Smooth muscle cell (in vitro differentiated cells): ENCODE measurements around the gene GPAM. TPM values are rescaled to one million over a fixed set of nuclear protein-coding genes. Genes with fewer than 3 reads are reported as not detected.

Experiments used
- DNase-seq: peaks from one replicate; lab custom pipeline; 2025; ENCODE audit not compliant: unreplicated experiment; lab: John Stamatoyannopoulos, UW
- H2AFZ ChIP-seq: fragments of 200-600 bp; sonication (generic); 2 replicates; pipeline ENCODE4 v1.6.0; 2016; ENCODE audit warnings: antibody characterized with exemption, low read depth, mild to moderate bottlenecking
- H3F3A ChIP-seq: fragments of 200-600 bp; sonication (generic); 2 replicates; pipeline ENCODE4 v1.6.0; 2017; ENCODE audit warnings: antibody characterized with exemption, low read depth
- H3K27ac ChIP-seq: fragments of 200-600 bp; sonication (generic); 2 replicates; pipeline ENCODE4 v1.5.1; 2016; ENCODE audit warnings: low read depth, mild to moderate bottlenecking
- H3K27me3 ChIP-seq: fragments of 200-600 bp; sonication (generic); 2 replicates; pipeline ENCODE4 v1.6.1; 2016; ENCODE audit warnings: low read depth, mild to moderate bottlenecking
- H3K36me3 ChIP-seq: fragments of 200-600 bp; sonication (generic); 2 replicates; pipeline ENCODE4 v1.5.1; 2016; ENCODE audit warnings: low read depth
- H3K4me1 ChIP-seq: fragments of 200-600 bp; sonication (generic); 2 replicates; pipeline ENCODE4 v1.5.1; 2016; ENCODE audit warnings: low read depth
- H3K4me2 ChIP-seq: fragments of 200-600 bp; sonication (generic); 2 replicates; pipeline ENCODE4 v1.6.0; 2016; ENCODE audit warnings: mild to moderate bottlenecking
- H3K4me3 ChIP-seq: fragments of 200-600 bp; sonication (generic); 2 replicates; pipeline ENCODE4 v1.5.1; 2016; ENCODE audit warnings: mild to moderate bottlenecking
- H3K79me2 ChIP-seq: fragments of 200-600 bp; sonication (generic); 2 replicates; pipeline ENCODE4 v1.6.0; 2016; ENCODE audit warnings: low read depth, mild to moderate bottlenecking
- H3K9ac ChIP-seq: fragments of 200-600 bp; sonication (generic); 2 replicates; pipeline ENCODE4 v1.6.0; 2016; ENCODE audit warnings: low read depth
- H3K9me3 ChIP-seq: fragments of 200-600 bp; sonication (generic); replicated peaks from 2 replicates; pipeline ENCODE4 v1.5.1; 2016; ENCODE audit warnings: low read depth
- H4K20me1 ChIP-seq: fragments of 200-600 bp; sonication (generic); 2 replicates; pipeline ENCODE4 v1.6.0; 2016; ENCODE audit warnings: low read depth
- whole genome bisulfite sequencing: methylation state at CpG from one replicate; pipeline ENCODE4 v1.1.7; 2016; ENCODE audit warnings: low lambda C conversion rate; 5-methylcytosine and 5-hydroxymethylcytosine counted together
- polyA plus RNA-seq: library from polyadenylated mRNA; unstranded; fragments of >200 nt; fragmentation: Nextera tagmentation; extraction: Ambion mirVana; gene quantifications from 2 replicates; pipeline ENCODE4 v1.2.1, GENCODE V29; 2016
- total RNA-seq: library from RNA; depleted of rRNA; stranded (reverse); fragments of >200 nt; gene quantifications from 2 replicates; pipeline ENCODE4 v1.2.3, GENCODE V29; 2014
- TF ChIP-seq, protein P1 (sequence below): fragments of 200-600 bp; sonication (generic); IDR thresholded peaks from 2 replicates; pipeline ENCODE4 v1.5.1; 2017; ENCODE audit warnings: borderline replicate concordance, mild to moderate bottlenecking, antibody characterized with exemption; ENCODE audit not compliant: insufficient read depth, poor library complexity, severe bottlenecking

GPAM gene
- total and polyA plus RNA-seq, 2 experiments from 2014 or later = 5.1 to 11.7 TPM

- H3K36me3 ChIP-seq = no peaks in the 10 kb centered on the region
- TF ChIP-seq, protein P1, sequence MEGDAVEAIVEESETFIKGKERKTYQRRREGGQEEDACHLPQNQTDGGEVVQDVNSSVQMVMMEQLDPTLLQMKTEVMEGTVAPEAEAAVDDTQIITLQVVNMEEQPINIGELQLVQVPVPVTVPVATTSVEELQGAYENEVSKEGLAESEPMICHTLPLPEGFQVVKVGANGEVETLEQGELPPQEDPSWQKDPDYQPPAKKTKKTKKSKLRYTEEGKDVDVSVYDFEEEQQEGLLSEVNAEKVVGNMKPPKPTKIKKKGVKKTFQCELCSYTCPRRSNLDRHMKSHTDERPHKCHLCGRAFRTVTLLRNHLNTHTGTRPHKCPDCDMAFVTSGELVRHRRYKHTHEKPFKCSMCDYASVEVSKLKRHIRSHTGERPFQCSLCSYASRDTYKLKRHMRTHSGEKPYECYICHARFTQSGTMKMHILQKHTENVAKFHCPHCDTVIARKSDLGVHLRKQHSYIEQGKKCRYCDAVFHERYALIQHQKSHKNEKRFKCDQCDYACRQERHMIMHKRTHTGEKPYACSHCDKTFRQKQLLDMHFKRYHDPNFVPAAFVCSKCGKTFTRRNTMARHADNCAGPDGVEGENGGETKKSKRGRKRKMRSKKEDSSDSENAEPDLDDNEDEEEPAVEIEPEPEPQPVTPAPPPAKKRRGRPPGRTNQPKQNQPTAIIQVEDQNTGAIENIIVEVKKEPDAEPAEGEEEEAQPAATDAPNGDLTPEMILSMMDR = no peak
- no peaks in the 10 kb centered on the region for H3K27me3 ChIP-seq
- 94% methylated on average over 3 of the region's 3 CpGs for WGBS
- no peaks in the 10 kb centered on the region for H3K9me3 ChIP-seq
- no peaks in the 10 kb centered on the region for H4K20me1 ChIP-seq
- no peak for DNase-seq
- H2AFZ ChIP-seq = no peak overlapping the region
- no peak overlapping the region for H3K27ac ChIP-seq
- no peaks in the 10 kb centered on the region for H3F3A ChIP-seq
- no peak overlapping the region for H3K4me3 ChIP-seq
- no peaks in the 10 kb centered on the region for H3K4me1 ChIP-seq
- no peak overlapping the region for H3K9ac ChIP-seq
- H3K79me2 ChIP-seq = no peaks in the 10 kb centered on the region
- H3K4me2 ChIP-seq = no peak overlapping the region
Measured at GRCh38 chr10:112224933-112225529, 41.5 kb upstream of the GPAM start.

- no peak for DNase-seq
- Histone ChIP-seq H3K4me2 (no peak overlapping the region), H3F3A (no peaks in the 10 kb centered on the region), H3K27ac (no peak overlapping the region), H2AFZ (no peak overlapping the region), H3K9me3 (no peaks in the 10 kb centered on the region), H3K9ac (no peak overlapping the region), H3K4me1 (no peaks in the 10 kb centered on the region), H3K36me3 (no peaks in the 10 kb centered on the region), H3K4me3 (no peak overlapping the region), H3K27me3 (no peaks in the 10 kb centered on the region), H4K20me1 (no peaks in the 10 kb centered on the region), H3K79me2 (no peaks in the 10 kb centered on the region)
- 54% methylated on average over 2 of the region's 2 CpGs for WGBS
- TF ChIP-seq, protein P1 = no peak
Measured at GRCh38 chr10:112223725-112224124, 40.2 kb upstream of the GPAM start.

GRCh38 chr10:112222799-112223198 lies 39.2 kb upstream of the GPAM start:
- Histone ChIP-seq H4K20me1 (no peaks in the 10 kb centered on the region), H3K36me3 (no peaks in the 10 kb centered on the region), H3F3A (no peaks in the 10 kb centered on the region), H3K9me3 (no peaks in the 10 kb centered on the region), H3K4me3 (no peak overlapping the region), H3K27me3 (no peaks in the 10 kb centered on the region), H3K4me1 (no peaks in the 10 kb centered on the region), H3K4me2 (no peak overlapping the region), H3K27ac (no peak overlapping the region), H3K9ac (no peak overlapping the region), H3K79me2 (no peaks in the 10 kb centered on the region), H2AFZ (no peak overlapping the region)
- TF ChIP-seq, protein P1 = no peak
- no peak for DNase-seq
- WGBS = 88% methylated on average over 2 of the region's 2 CpGs

- H3K4me3 ChIP-seq = no peak overlapping the region
- no peaks in the 10 kb centered on the region for H3K27me3 ChIP-seq
- DNase-seq = no peak
- H3K27ac ChIP-seq = no peak overlapping the region
- no peak overlapping the region for H2AFZ ChIP-seq
- TF ChIP-seq, protein P1 = no peak
- H3F3A ChIP-seq = no peaks in the 10 kb centered on the region
- no peaks in the 10 kb centered on the region for H3K9me3 ChIP-seq
- H3K4me1 ChIP-seq = no peaks in the 10 kb centered on the region
- H3K4me2 ChIP-seq = no peak overlapping the region
- no peaks in the 10 kb centered on the region for H3K79me2 ChIP-seq
- H4K20me1 ChIP-seq = no peaks in the 10 kb centered on the region
- H3K9ac ChIP-seq = no peak overlapping the region
- no peaks in the 10 kb centered on the region for H3K36me3 ChIP-seq
- 83% methylated on average over 3 of the region's 3 CpGs for WGBS
Measured at GRCh38 chr10:112221545-112221944, 38.0 kb upstream of the GPAM start.
